GM12878 (cell line): ENCODE data around the gene L1CAM. TPM values are rescaled to one million over a fixed set of nuclear protein-coding genes. Genes with fewer than 3 reads are reported as not detected.

Experiments
- ATAC-seq: fragments of 200-7000 bp; cut with Tn5 transposase; 3 replicates; pipeline ENCODE4 v1.9.1; 2020; ENCODE audit warnings: mild to moderate bottlenecking, moderate library complexity
- BruUV-seq: library from RNA; stranded (reverse); fragments of 400-500 nt; replicated peaks from 2 replicates; lab custom pipeline; 2021; lab: Mats Ljungman, UMichigan
- CTCF ChIA-PET: fragments of 300-600 bp; sonication (Branson Sonifier 250); formaldehyde crosslinking; extraction: SDS; loops from one replicate; lab custom pipeline; 2021; ENCODE audit warnings: inconsistent platforms; lab: Yijun Ruan, JAX
- POLR2A ChIA-PET: fragments of 350-600 bp; formaldehyde crosslinking; extraction: SDS; loops from one replicate; lab custom pipeline; 2021; ENCODE audit warnings: inconsistent platforms; lab: Charles Lee
- RAD21 ChIA-PET: fragments of 300-600 bp; sonication (Branson Sonifier 250); formaldehyde crosslinking; loops from one replicate; lab custom pipeline; 2023; ENCODE audit warnings: antibody characterized with exemption; ENCODE audit not compliant: unreplicated experiment; lab: Charles Lee
- SMC1A ChIA-PET: fragments of 300-600 bp; sonication (Branson Sonifier 250); formaldehyde crosslinking; loops from one replicate; lab custom pipeline; 2023; ENCODE audit not compliant: unreplicated experiment, uncharacterized antibody; lab: Charles Lee
- DNase-seq: peaks from one replicate; pipeline ENCODE4 v3.0.0-alpha.2; 2011; ENCODE audit warnings: low read depth, low spot score
- FAIRE-seq: peaks from 3 replicates; lab custom pipeline; 2011; peaks lifted over from hg19 to GRCh38; lab: Jason Lieb, UNC
- H2AFZ ChIP-seq: 2 replicates; pipeline ENCODE4 v1.6.0; 2011; ENCODE audit warnings: low read depth, low read length, control low read depth; ENCODE audit not compliant: control insufficient read depth
- H3K27ac ChIP-seq: 2 replicates; pipeline ENCODE4 v1.5.1; 2011; ENCODE audit warnings: control low read depth; ENCODE audit not compliant: control insufficient read depth, insufficient read depth
- H3K27me3 ChIP-seq, 2 experiments: replicated peaks in 1 of 2; 2 replicates each; pipeline versions ENCODE4 v1.6.0 to v1.6.1; 2011; ENCODE audit warnings: low read length in 1 of 2; ENCODE audit not compliant: control insufficient read depth in 2 of 2, insufficient read depth in 2 of 2
- H3K36me3 ChIP-seq, 2 experiments: 2 replicates each; pipeline ENCODE4 v1.5.1; 2011; ENCODE audit warnings: low read length in 1 of 2; ENCODE audit not compliant: control insufficient read depth in 2 of 2, insufficient read depth in 2 of 2
- H3K4me1 ChIP-seq: 2 replicates; pipeline ENCODE4 v1.6.1; 2011; ENCODE audit warnings: mild to moderate bottlenecking, low read length, moderate library complexity, mixed read lengths; ENCODE audit not compliant: control insufficient read depth, insufficient read depth
- H3K4me2 ChIP-seq: 2 replicates; pipeline ENCODE4 v1.6.0; 2011; ENCODE audit warnings: control low read depth; ENCODE audit not compliant: control insufficient read depth, insufficient read depth
- H3K4me3 ChIP-seq: fragments of 200-600 bp; sonication (generic); 2 replicates; pipeline ENCODE4 v1.5.1; 2016
- H3K79me2 ChIP-seq: 2 replicates; pipeline ENCODE4 v1.6.0; 2011; ENCODE audit warnings: low read length; ENCODE audit not compliant: control insufficient read depth, insufficient read depth
- H3K9ac ChIP-seq: 2 replicates; pipeline ENCODE4 v1.8.0; 2011; ENCODE audit warnings: low read length, control low read depth, mixed read lengths; ENCODE audit not compliant: control insufficient read depth, insufficient read depth
- H3K9me3 ChIP-seq: replicated peaks from 3 replicates; pipeline ENCODE4 v1.5.1; 2011; ENCODE audit warnings: mild to moderate bottlenecking, low read length; ENCODE audit not compliant: control insufficient read depth, insufficient read depth
- H4K20me1 ChIP-seq: 2 replicates; pipeline ENCODE4 v1.6.0; 2011; ENCODE audit not compliant: control insufficient read depth, insufficient read depth
- BHLHE40 ChIP-seq, 2 experiments: fragments of 450-650 bp in 1 of 2; IDR thresholded peaks; 2 replicates each; pipeline ENCODE4 v1.6.1; 2011 to 2017; ENCODE audit warnings: low read depth in 2 of 2, borderline replicate concordance in 1 of 2, improper control_type of control experiment in 1 of 2, low read length in 1 of 2, mild to moderate bottlenecking in 1 of 2
- GATAD2B ChIP-seq: fragments of 450-650 bp; conservative IDR thresholded peaks from 2 replicates; pipeline ENCODE4 v1.6.1; 2017; ENCODE audit warnings: low read depth, mild to moderate bottlenecking, moderate library complexity
- HCFC1 ChIP-seq: fragments of 150-350 bp; IDR thresholded peaks from 2 replicates; pipeline ENCODE4 v1.6.1; 2014; ENCODE audit warnings: low read length
- MEF2B ChIP-seq: fragments of 450-650 bp; IDR thresholded peaks from 2 replicates; pipeline ENCODE4 v1.6.1; 2018; ENCODE audit warnings: mild to moderate bottlenecking, moderate library complexity; ENCODE audit not compliant: partially characterized antibody, poor library complexity, severe bottlenecking
- MYB ChIP-seq: fragments of 150-350 bp; IDR thresholded peaks from 2 replicates; pipeline ENCODE4 v1.6.1; 2014; ENCODE audit warnings: mild to moderate bottlenecking, low read depth, low read length, borderline replicate concordance
- NFYA ChIP-seq: IDR thresholded peaks from 2 replicates; pipeline ENCODE4 v1.6.1; 2011; ENCODE audit warnings: low read depth, mild to moderate bottlenecking, low read length, improper control_type of control experiment, borderline replicate concordance
- POLR2AphosphoS5 ChIP-seq: IDR thresholded peaks from 2 replicates; pipeline ENCODE4 v1.6.1; 2011; ENCODE audit warnings: mild to moderate bottlenecking, low read length, inconsistent platforms
- RAD51 ChIP-seq: fragments of 450-650 bp; IDR thresholded peaks from 2 replicates; pipeline ENCODE4 v1.6.1; 2016; ENCODE audit warnings: moderate library complexity, mild to moderate bottlenecking, inconsistent platforms
- RFX5 ChIP-seq: IDR thresholded peaks from 2 replicates; pipeline ENCODE4 v1.6.1; 2011; ENCODE audit warnings: low read depth, low read length, improper control_type of control experiment
- SPI1 ChIP-seq: IDR thresholded peaks from 2 replicates; pipeline ENCODE4 v1.6.1; 2011; ENCODE audit warnings: low read depth, mild to moderate bottlenecking, low read length, moderate library complexity, borderline replicate concordance; ENCODE audit not compliant: insufficient read depth
- ZNF274 ChIP-seq: IDR thresholded peaks from one replicate; pipeline ENCODE4 v1.8.0; 2011; ENCODE audit not compliant: insufficient read length, insufficient read depth
- ZNF384 ChIP-seq: IDR thresholded peaks from 2 replicates; pipeline ENCODE4 v1.6.1; 2012; ENCODE audit warnings: low read depth, mild to moderate bottlenecking, low read length, improper control_type of control experiment, borderline replicate concordance
- WGBS: methylation state at CpG from one replicate; pipeline ENCODE4 v1.1.6; 2016; ENCODE audit warnings: low lambda C conversion rate; ENCODE audit not compliant: insufficient replicate concordance, insufficient coverage; ENCODE audit errors: missing lambda C conversion rate; 5-methylcytosine and 5-hydroxymethylcytosine counted together
- in situ Hi-C: fragments of 300-500 bp; cut with MboI; formaldehyde crosslinking; loops from 9 replicates; pipeline ENCODE4 v1.14.3; 2018; ENCODE audit warnings: mixed read lengths
- intact Hi-C: fragments of 100-400 bp; cut with micrococcal nuclease; formaldehyde crosslinking; loops from one replicate; pipeline ENCODE4 v1.14.2; 2022; ENCODE audit not compliant: unreplicated experiment
- polyA plus RNA-seq, 11 experiments: library from polyadenylated mRNA; depleted of rRNA in 4 of 11; unstranded in 6 of 11; stranded (reverse) in 5 of 11; fragments of >200 nt; fragmentation: Nextera tagmentation in 4 of 11; fragmentation: Illumina TruSeq in 1 of 11; extraction: Ambion mirVana in 4 of 11; extraction: Trizol in 1 of 11; gene quantifications; 1 replicate in 1 of 11; 2 replicates in 10 of 11; pipeline versions ENCODE4 v1.2.1 to v1.2.3, GENCODE V29; 2011 to 2016; ENCODE audit warnings: inconsistent platforms in 2 of 11, missing spikeins in 2 of 11, low read depth in 1 of 11
- total RNA-seq, 4 experiments: library from RNA; depleted of rRNA in 3 of 4; stranded (reverse); fragments of >200 nt in 3 of 4; fragmentation: Illumina TruSeq in 1 of 4; extraction: Trizol in 1 of 4; gene quantifications; 2 replicates each; pipeline versions ENCODE4 v1.2.1 to v1.2.3, GENCODE V29; 2013 to 2021
- TF ChIP-seq, protein P1 (sequence below): fragments of 450-650 bp; IDR thresholded peaks from 2 replicates; pipeline ENCODE4 v1.6.1; 2017; ENCODE audit warnings: low read depth, mild to moderate bottlenecking, moderate library complexity
- TF ChIP-seq, protein P2 (sequence below): IDR thresholded peaks from 2 replicates; pipeline ENCODE4 v1.6.1; 2011; ENCODE audit warnings: low read depth, mild to moderate bottlenecking, low read length, moderate library complexity, borderline replicate concordance; ENCODE audit errors: extremely low read depth
- TF ChIP-seq, protein P3 (sequence below): fragments of 450-650 bp; formaldehyde crosslinking; IDR thresholded peaks from 2 replicates; pipeline ENCODE4 v1.5.0; 2022; ENCODE audit warnings: mild to moderate bottlenecking, missing genetic modification characterization
- TF ChIP-seq, protein P4 (sequence below): IDR thresholded peaks from 2 replicates; pipeline ENCODE4 v1.6.1; 2012; ENCODE audit warnings: low read depth, low read length, improper control_type of control experiment

L1CAM gene
- total and polyA plus RNA-seq, 10 of the 15 experiments (the other 5 are each of a cell fraction or from before 2014, with no cell fraction given) = 0.01 to 0.64 (median 0.09) TPM; not detected in 5

GRCh38 chrX:153814591-153815315 lies 71.2 kb downstream of the L1CAM start:
- Histone ChIP-seq H3K9ac (no peak overlapping the region), H3K79me2 (no peaks in the 10 kb centered on the region), H3K4me1 (no peaks in the 10 kb centered on the region), H3K27ac (no peak overlapping the region), H2AFZ (no peak overlapping the region), H3K4me3 (no peak overlapping the region), H3K36me3 (no peaks in the 10 kb centered on the region), H4K20me1 (no peaks in the 10 kb centered on the region), H3K4me2 (no peak overlapping the region), H3K27me3 (no peaks in the 10 kb centered on the region), H3K9me3 (no peaks in the 10 kb centered on the region; the same call in 2 of the 3 replicates)
- in situ Hi-C loops = loop anchor here (25.0 kb wide), 1 partner anchor 627 kb away; the partner anchor contains the start of gene MAGEA1
- intact Hi-C loops = no loop called here
- no TSS peak for BruUV-seq
- ChIA-PET SMC1A (no interaction called here), CTCF (interaction anchor here (0.5 kb wide), 1 partner anchor 114 kb away, joined by 3 read pairs; no protein-coding TSS in a partner anchor), POLR2A (no interaction called here), RAD21 (no interaction called here)
- no peak for ATAC-seq
- FAIRE-seq = no peak
- TF ChIP-seq RAD51 (no peak), HCFC1 (no peak), MYB (no peak), MEF2B (no peak), RFX5 (no peak), POLR2AphosphoS5 (no peak), GATAD2B (no peak), BHLHE40 (IDR thresholded peaks at IDR 0.05; ENCODE audit: borderline replicate concordance in 1 of 2, low read depth in 2 of 2, low read length in 1 of 2) (no peak), ZNF274 (no peak), NFYA (no peak), SPI1 (no peak), ZNF384 (no peak)
- TF ChIP-seq, protein P1, sequence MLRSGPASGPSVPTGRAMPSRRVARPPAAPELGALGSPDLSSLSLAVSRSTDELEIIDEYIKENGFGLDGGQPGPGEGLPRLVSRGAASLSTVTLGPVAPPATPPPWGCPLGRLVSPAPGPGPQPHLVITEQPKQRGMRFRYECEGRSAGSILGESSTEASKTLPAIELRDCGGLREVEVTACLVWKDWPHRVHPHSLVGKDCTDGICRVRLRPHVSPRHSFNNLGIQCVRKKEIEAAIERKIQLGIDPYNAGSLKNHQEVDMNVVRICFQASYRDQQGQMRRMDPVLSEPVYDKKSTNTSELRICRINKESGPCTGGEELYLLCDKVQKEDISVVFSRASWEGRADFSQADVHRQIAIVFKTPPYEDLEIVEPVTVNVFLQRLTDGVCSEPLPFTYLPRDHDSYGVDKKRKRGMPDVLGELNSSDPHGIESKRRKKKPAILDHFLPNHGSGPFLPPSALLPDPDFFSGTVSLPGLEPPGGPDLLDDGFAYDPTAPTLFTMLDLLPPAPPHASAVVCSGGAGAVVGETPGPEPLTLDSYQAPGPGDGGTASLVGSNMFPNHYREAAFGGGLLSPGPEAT = no peak
- TF ChIP-seq, protein P2, sequence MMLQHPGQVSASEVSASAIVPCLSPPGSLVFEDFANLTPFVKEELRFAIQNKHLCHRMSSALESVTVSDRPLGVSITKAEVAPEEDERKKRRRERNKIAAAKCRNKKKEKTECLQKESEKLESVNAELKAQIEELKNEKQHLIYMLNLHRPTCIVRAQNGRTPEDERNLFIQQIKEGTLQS = no peak
- TF ChIP-seq, protein P3, sequence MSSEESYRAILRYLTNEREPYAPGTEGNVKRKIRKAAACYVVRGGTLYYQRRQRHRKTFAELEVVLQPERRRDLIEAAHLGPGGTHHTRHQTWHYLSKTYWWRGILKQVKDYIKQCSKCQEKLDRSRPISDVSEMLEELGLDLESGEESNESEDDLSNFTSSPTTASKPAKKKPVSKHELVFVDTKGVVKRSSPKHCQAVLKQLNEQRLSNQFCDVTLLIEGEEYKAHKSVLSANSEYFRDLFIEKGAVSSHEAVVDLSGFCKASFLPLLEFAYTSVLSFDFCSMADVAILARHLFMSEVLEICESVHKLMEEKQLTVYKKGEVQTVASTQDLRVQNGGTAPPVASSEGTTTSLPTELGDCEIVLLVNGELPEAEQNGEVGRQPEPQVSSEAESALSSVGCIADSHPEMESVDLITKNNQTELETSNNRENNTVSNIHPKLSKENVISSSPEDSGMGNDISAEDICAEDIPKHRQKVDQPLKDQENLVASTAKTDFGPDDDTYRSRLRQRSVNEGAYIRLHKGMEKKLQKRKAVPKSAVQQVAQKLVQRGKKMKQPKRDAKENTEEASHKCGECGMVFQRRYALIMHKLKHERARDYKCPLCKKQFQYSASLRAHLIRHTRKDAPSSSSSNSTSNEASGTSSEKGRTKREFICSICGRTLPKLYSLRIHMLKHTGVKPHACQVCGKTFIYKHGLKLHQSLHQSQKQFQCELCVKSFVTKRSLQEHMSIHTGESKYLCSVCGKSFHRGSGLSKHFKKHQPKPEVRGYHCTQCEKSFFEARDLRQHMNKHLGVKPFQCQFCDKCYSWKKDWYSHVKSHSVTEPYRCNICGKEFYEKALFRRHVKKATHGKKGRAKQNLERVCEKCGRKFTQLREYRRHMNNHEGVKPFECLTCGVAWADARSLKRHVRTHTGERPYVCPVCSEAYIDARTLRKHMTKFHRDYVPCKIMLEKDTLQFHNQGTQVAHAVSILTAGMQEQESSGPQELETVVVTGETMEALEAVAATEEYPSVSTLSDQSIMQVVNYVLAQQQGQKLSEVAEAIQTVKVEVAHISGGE = no peak
- TF ChIP-seq, protein P4, sequence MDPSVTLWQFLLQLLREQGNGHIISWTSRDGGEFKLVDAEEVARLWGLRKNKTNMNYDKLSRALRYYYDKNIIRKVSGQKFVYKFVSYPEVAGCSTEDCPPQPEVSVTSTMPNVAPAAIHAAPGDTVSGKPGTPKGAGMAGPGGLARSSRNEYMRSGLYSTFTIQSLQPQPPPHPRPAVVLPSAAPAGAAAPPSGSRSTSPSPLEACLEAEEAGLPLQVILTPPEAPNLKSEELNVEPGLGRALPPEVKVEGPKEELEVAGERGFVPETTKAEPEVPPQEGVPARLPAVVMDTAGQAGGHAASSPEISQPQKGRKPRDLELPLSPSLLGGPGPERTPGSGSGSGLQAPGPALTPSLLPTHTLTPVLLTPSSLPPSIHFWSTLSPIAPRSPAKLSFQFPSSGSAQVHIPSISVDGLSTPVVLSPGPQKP = no peak
- no peak for DNase-seq
- 34% methylated on average over 19 of the region's 19 CpGs for WGBS
